GM19463 (cell line): ENCODE data around the gene KRT76.

ENCODE experiments used
- ATAC-seq: cut with Tn5 transposase; IDR thresholded peaks from one replicate; pipeline ENCODE4 v1.9.1; 2021; ENCODE audit warnings: mild to moderate bottlenecking, moderate library complexity; ENCODE audit not compliant: unreplicated experiment

The KRT76 gene

DNA sequence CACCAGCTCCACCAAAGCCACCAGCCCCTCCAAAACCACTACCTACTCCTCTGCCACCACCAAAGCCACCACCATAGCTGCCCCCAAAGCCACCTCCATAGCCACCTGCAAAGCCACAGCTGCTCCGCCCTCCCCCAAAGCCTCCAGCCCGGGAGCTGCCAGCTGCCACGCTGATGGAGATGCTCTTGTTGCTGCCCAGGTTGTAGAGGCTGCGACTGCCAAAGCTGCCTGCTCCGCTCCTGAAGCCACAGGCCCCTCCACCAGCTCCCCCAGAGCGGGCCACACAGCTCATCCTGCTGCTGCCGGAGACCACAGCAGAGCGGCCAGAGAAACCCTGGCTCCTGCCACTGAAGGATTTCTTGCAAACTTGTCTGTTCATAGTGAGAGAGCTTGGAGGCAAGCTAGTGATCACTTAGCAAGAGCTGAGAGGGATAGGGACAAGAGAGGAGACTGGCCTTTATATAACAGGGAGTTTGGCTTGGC lies at the start of gene KRT76:
TSS of gene KRT76 (minus strand) at position 433 of the 483 bp plus-strand sequence. CDS start at position 379, 54 bp downstream.
- ATAC-seq = no peak

DNA sequence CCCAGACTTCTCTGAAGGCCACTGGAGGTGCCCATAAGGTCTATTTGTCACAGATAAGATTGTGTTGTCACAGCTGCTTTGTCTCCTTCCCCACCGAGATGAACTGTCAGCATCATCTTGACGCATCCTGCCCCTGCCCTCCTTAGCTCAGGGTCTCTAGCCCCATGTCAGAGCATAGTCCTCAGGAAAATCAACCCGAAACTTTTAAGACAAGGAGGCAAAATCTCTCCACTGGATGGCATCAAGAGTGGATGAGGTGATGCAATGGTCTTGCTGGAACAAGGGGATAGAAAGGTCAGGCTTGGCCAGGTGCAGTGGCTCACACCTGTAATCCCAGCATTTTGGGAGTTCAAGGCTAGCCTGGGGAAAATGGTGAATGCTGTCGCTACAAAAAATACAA lies 48.8 kb upstream of the KRT76 start:
- no peak for ATAC-seq

DNA sequence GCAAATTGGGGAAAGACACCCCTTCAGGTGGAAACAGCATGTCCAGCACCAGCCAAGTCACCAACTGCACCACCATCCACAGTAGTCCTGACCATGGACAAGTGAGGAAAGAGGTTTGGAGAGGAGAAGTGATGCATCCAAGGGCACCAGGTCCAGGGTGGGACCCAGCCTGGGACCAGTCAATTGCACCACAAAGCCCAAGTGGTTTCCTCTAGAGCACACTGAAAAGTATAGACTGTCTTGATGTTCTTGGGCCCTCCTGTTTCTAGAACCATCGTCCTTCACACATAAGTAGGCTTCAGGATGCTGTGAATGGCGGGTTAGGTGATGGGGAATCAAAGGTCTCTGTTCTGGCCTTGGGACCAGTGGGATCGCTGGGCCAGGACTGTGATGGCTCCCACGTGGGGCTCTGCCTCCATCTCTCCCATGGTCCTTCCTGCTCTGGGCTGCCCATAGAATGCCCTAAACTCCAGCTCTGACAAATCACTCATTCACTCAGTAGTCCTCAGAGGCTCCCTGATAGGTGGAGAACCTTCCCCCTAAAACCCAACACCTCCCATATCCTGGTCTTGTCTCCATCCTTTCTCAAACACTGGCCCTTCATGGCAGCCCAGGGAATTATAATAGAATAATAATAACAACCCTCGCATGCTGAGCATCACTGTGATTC lies 47.7 kb upstream of the KRT76 start:
- ATAC-seq = no peak

DNA sequence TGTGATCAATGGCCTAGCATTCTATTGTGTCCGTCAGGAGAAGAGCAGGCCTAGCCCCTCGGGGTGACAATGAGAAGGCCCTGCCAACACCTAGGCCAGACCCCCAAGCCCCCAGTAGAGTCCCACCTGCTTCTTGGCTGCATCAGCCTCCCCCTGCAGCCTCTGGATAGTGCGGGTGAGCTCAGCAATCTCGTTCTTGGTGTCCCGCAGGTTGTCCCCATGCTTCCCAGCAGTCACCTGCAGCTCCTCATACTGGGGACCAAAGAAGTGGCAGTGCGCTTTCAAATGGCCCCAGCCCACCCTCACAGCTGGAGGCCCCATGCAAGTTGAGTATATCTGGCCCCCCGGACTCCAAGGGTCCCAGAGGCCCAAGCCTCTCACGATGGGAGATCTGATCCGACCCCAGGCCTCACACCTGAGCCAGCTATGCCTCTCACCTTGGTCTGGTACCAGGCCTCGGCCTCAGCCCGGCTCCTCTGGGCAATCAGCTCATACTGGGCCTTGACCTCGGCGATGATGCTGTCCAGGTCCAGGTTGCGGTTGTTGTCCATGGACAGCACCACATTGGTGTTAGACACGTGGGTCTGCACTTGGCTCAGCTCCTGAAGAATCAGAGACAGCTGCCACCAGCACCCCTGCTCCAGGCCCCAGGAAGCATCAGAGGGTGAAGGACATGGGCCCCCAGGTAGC lies 46.8 kb upstream of the KRT76 start:
- no peak for ATAC-seq

DNA sequence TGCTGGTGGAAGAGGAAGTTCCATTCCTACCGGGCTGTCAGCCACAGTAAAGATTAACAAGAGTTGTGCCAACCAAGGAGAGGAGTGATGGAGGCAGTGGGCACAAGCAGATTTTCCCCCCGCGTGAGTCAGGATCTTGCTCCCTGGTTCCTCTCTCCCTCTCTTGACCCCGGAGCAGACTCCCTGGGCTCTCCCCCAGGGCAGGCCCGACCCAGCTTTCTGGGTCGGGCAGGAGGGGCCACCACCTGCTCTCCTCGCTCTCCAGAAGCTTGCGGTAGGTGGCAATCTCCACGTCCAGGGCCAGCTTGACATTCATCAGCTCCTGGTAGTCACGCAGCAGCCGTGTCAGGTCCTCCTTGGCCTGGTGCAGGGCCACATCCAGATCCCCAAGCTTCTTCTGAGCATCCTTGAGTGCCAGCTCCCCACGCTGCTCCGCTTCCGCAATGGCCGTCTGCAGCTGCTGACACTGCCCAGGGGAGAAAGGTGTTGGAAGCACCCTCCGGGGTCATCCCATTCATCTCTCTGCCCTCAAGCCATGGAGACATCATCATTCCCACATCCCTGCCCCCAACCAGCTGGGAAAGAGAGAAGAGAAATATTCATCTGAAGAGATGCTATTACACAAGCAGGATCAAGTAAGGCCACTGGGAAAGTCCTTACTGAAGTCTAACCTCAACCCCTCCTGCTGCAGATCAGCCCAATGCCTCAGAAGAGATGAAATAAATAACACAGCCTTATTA lies 45.8 kb upstream of the KRT76 start:
- ATAC-seq = no peak

DNA sequence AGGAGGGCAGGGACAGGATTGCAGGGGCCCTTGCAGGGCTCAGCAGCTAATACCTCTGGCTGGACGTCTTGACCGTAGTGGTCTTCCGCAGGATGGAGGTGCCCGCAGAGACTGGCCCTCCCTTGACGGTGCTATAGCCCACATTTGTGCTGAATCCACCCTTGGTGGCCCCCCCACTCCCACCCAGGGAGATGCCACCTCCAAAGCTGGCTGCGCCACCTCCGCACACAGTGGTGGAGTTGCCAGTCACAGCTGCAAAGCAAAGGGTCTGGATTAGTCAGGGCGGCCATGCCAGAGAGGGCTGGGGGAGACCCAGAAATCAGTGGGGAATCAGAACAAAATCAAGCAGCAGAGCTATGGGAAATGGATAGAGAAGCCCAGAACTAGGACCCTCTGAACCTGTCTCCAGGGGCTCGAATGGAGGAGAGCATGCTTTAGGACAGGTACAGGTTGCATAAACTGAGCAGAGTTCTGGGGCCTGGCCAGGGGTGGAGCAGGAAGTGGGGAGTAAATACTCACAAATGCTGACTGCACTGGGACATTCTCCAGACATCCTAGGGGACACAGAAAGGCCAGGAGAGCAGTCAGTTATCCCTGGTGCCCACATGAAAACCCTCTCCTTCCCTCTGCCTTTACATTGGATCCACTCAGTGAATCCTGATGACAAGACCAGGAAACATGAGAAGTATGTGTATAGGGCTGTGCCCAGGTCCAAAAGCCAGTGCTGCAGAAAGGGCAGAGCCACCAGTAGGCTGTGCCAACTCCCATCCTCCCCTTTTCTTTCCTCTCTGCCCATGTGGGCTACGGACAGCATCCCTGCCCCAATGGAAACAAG lies 44.9 kb upstream of the KRT76 start:
- no peak for ATAC-seq

DNA sequence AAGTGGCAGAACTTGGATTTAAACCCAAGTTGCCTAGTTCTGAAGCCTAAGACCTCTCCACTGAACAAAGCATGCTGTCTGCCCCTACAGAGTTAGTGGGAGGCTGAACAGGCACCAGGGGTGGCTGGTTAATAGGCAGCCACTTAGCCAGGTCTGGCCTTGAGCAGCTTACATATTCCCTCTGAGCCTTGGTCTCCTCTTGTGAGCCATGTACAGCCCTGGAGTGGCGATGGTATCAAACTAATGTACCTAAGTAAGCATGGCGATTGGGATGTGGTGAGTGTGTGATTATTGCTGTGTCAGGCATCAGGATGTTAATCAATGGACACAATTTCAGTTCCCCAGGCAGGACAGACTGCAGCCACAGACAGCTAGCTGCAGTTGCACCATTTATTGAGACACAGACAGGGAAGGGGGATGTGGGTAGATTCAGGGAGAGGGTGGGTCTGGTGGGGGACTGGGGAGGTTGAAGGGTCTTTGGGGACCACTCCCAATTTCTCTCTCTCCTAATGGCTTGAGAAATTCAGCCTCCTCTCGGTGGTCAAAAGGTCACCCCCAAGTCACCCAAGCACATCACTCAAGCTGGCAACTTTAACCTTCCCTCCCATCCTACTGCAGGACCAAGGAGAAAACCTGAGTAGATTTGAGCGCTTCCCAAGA lies 44.1 kb upstream of the KRT76 start:
- no peak for ATAC-seq

DNA sequence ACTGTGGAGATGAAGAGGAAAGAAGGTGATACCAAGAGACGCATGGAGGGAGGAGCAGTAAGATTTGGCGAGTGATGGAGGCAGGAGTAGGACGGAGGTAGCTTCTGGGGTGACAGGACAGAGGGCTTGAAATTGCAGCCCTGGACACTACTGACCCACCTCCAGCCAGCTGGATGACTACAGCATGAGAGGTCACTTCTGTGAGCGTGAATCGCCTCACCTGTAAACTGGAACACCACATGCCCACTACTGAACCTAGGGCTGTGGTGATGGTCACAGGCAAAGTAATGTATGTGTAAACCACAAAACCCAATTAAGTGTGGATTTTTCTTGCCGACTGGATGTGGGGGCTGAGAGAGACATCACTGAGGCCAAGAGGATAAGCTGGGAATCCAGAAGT lies 43.4 kb upstream of the KRT76 start:
- ATAC-seq = no peak

DNA sequence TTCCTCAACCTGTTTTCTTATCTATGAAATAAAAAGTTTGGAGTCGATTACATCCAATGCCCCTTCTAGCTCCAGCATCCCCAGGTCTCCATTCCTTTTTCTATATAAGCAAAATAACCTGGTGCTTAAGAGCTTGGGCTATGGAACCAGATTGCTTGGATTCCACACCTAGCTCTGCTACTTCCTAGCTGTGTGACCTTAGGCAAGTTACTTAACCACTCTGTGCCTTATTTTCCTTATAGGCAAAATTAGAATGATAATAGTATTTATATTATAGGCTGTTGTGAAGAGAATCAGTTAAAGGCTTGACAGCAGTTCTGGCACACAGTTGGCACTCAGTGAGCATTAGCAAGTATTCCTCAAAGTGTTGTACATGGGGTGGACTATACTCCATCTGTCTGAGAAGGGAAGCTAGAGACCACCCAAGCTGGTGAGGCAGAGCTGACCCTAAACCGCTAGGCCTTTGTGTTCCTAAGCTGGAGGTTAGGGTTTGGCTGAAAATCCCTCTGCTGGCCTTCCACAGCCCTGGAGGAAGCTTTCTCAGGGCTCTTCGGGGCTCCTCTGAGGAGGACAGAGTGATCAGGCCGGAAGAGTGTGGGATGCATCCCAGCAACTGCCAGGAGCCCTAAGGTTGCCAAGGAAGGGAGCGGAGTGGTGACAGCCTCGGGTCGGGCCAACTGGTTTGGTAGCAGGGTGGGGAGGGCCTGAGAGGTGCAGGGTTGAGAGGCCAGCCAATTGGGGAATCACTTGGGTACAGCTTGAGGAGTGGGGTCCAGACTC lies 42.8 kb upstream of the KRT76 start:
- ATAC-seq = no peak

DNA sequence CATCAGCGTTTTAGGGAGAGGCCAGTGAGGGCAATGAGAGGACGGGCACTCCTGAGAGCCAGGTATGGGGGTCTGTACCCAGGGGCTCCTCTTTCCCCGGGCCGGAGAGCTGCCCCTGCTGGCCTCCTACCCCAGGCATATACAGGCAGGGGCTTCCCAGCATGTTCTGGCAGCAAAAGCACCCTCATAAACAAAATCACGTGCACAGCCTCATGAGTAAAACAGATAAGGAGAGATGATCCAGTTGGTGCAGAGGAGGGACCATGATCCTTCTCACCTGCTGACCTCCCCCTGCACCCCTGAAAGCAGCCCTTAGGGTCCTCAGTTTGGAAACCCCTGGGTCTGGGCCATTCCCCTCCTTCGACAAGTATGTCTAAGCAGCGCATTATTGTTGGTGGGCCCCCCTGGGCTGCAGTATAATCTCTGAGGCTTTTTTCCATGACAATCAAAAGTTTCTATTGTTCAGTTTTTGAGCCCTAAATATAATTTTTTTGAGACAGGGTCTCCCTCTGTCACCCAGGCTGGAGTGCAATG lies 41.8 kb upstream of the KRT76 start:
- no peak for ATAC-seq

DNA sequence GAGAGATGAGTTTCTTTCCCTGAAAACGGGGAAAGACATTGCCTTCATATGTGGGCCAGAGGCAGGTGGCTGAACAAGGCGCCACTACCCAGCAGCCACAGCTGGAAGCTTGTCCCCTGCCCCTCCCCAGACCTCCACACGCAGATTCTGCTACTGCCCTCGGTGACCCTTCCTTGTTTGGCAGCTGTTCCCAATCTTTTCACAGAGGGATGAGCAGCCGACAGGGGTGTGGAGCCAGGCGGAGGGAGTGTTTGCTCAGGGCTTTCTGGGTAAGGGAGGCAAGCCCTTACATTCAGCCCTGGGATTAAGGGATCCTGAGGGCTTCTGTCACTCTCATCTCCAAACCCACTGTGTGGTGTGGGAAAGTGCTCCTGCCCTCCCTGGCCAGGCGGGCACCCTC lies 41.2 kb upstream of the KRT76 start:
- ATAC-seq = no peak

DNA sequence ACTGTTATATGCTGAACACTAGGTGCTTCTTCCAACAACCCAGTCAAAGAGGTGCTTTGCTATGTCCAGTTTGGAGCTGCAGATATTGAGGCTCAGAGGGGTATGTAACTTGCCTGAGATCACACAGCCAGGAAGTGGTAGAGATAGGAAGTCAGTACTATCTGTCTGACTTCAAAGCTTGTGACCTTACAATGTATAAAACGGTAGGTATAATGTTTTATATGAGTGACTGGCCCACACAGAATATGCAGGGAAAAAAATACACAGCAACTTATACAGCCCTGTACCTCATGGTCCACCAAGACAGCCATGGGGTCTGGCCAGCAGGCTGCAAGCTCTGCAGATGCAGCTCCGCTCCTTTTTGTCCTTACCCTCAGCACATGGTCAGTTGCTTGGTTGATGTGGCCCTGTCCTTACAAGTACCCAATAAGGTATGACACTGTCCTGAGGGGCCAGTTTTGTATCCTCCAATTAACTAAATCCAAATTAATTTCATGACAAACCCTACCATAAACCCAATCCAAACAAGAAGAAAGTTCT lies 40.6 kb upstream of the KRT76 start:
- ATAC-seq = no peak

DNA sequence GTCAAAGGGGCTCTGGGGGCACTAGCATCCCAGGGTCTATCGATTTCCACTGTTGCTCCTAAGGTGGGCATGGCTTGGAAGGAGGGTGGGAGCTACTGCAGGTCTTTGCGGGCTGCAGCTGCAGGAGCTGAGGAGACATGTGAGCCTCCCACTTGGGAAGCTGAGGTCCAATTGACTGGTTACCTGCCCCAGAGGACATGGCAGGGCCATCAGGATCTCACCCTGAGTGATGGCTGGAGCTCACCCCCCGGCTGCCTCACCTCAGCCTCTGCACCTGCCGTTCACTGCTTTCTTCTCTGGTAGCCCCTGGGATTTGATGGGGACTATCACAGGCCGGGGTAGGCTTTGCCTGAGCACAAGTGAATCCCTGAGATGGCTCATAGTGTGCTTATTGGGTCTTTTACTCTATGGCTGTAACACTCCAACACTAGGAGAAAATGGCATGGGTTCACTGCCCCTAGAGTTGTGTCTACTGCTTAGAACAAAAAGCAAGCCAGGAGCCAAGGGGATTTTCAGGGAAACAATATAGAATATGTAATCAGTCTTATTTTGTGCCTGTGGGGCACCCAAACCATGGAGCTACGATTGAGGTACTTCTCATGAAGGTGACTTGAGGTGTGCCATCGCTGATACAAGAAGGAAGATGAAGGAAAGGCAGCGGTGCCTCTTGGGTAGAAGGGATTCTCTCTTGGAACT lies 40.0 kb upstream of the KRT76 start:
- no peak for ATAC-seq

DNA sequence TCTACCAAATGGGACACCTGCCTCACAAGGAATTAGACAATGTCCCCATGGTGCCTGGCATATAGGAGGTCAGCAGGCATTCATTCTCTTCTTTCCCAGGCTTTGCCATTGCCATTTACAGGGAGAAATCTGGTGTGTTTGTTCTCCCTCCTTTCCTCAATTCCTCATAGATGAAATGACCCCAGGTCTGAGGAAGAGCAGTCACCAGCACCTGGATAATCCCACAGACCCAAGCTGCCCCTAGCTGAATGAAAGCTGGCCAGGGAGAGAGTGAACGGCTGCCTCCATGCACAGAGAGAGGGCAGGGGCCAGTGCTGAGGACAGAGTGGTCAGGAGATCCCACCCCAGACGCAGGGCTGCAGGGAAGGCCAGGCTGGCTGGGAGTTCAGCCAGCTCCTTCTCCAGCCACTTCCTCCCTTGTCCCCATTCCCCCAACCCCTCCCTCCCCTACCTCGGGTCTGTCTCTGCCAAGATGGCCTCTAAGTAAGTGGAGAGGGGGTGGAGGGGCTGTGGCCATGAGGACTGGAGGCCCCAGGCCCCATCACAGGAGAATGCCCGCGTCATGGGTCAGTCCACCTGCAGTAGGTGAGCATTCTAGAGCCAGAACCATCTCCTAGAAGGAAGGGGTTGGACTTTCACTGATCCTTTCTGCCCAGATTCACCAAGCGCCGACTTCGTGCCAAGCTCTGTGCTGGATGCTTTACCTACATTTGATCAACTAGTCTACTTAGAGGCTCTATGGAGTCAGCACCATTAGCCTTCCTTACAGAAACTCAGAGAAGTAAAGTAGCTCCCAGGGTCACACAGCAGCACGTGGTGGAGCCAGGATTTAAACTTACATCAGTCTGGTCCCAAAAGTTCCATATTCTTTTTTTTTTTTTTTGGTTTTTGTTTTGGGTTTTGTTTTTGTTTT lies 38.8 kb upstream of the KRT76 start:
- ATAC-seq = no peak

DNA sequence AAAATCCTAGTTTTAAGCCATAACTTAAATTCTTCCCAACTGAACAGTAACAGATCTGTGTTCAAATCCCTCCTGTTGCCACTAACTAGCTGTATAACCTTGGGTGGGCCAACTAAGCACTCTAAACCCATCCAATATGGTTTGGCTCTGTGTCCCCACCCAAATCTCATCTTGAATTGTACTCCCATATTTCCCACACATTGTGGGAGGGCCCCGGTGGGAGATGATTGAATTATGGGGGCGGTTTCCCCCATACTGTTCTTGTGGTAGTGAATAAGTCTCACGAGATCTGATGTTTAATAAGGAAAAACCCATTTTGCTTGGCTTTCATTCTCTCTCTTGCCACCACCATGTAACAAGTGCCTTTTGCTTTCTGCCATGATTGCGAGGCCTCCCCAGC lies 38.0 kb upstream of the KRT76 start:
- no peak for ATAC-seq

DNA sequence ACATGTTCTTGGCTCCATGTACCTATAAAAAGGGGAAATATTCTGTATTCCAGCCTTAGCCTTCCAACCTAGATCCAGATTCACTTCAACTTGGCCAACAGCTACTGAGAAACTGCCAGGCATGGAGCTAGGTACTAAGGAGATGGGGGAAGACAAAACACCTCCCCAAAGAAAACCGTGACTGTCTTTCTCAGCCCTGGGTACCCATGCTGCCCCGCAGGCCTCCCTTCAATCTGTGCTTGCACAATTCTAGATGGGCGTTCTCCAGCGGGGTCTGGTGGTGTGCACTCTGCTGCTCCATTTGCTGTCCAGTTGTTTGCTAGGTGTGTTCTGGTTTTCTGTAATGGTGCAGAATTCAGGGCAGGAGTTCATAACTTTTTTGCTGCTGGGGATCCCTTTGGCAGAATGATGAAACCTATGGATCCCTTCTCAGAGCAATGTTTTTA lies 37.6 kb upstream of the KRT76 start:
- no peak for ATAC-seq

DNA sequence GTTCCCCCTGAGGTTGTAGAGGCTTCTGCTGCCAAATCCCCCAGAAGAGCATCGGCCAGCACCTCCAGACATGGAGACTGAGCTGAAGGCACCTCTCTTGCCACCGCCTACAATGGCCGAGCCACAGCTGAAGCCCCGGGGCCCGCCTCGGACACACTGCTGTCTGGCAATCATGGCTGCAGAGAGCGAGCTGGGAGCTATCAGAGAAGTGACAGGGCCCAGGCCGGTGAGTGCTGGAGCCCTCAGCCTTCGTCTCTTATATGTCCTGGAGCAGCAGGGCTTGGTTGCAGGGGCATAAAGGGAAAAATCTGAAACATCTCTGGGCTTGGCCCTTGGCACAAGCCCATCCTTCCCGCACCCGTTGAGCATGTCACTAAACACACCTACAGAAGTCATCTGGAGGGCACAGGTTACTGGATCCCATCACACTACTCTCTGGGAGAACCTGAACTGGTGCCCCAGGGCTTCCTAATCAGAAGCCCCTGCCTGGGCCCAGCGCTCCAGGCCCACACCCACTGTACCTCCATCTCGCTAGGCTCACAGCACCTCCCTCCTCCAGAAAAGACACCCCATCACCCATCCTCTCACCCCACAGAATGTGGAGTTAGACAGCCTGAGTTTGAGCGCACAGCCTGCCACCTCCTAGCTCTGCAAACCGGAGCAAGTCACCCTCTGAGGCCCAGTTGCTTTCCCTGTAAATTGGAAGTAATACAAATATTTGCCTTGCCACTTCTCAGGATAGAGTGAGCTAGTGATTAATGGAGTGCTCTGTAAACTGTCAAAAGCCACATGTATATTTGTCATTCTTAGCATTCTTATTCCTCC lies 37.0 kb upstream of the KRT76 start, which contains the start of gene KRT4:
TSS of gene KRT4 (minus strand) at position 232 of the 825 bp plus-strand sequence. CDS start at position 174, 58 bp downstream.
- no peak for ATAC-seq
